Progenitor cell of endocrine pancreas (in vitro differentiated cells): Measurements from ENCODE around the gene IL17RA. TPM values are rescaled to one million over a fixed set of nuclear protein-coding genes. Genes with fewer than 3 reads are reported as not detected.

Experiments used
- DNase-seq: peaks from one replicate; pipeline ENCODE4 v3.0.0; 2021; ENCODE audit warnings: low spot score; ENCODE audit not compliant: unreplicated experiment
- H3K27ac Mint-ChIP-seq: 2 replicates; pipeline ENCODE4 v1.8.0; 2021; ENCODE audit warnings: mild to moderate bottlenecking, moderate library complexity, mixed read lengths
- H3K27me3 Mint-ChIP-seq: 2 replicates; pipeline ENCODE4 v1.8.0; 2021; ENCODE audit warnings: mixed read lengths
- H3K36me3 Mint-ChIP-seq: 2 replicates; pipeline ENCODE4 v1.8.0; 2022; ENCODE audit warnings: mixed read lengths; ENCODE audit not compliant: insufficient read depth
- H3K4me1 Mint-ChIP-seq: 2 replicates; pipeline ENCODE4 v1.8.0; 2021; ENCODE audit warnings: low read depth, mixed read lengths
- H3K4me3 Mint-ChIP-seq: 2 replicates; pipeline ENCODE4 v1.8.0; 2021; ENCODE audit warnings: low read depth, mild to moderate bottlenecking, moderate library complexity, mixed read lengths
- H3K9me3 Mint-ChIP-seq: 2 replicates; pipeline ENCODE4 v1.8.0; 2021; ENCODE audit warnings: low read depth, mixed read lengths
- total RNA-seq: library from RNA; stranded (reverse); gene quantifications from 2 replicates; pipeline ENCODE4 v1.2.1, GENCODE V29; 2021
- TF ChIP-seq, protein P1 (sequence below): fragments of 200-600 bp; sonication (generic); IDR thresholded peaks from one replicate; pipeline ENCODE4 v1.5.0; 2021; ENCODE audit warnings: antibody characterized with exemption, mild to moderate bottlenecking; ENCODE audit not compliant: unreplicated experiment

The IL17RA gene
- total RNA-seq, 1 donor from 2014 or later, result 8.4 TPM

GRCh38 chr22:17107547-17107810, 22.7 kb downstream of the IL17RA start:
- TF ChIP-seq, protein P1, sequence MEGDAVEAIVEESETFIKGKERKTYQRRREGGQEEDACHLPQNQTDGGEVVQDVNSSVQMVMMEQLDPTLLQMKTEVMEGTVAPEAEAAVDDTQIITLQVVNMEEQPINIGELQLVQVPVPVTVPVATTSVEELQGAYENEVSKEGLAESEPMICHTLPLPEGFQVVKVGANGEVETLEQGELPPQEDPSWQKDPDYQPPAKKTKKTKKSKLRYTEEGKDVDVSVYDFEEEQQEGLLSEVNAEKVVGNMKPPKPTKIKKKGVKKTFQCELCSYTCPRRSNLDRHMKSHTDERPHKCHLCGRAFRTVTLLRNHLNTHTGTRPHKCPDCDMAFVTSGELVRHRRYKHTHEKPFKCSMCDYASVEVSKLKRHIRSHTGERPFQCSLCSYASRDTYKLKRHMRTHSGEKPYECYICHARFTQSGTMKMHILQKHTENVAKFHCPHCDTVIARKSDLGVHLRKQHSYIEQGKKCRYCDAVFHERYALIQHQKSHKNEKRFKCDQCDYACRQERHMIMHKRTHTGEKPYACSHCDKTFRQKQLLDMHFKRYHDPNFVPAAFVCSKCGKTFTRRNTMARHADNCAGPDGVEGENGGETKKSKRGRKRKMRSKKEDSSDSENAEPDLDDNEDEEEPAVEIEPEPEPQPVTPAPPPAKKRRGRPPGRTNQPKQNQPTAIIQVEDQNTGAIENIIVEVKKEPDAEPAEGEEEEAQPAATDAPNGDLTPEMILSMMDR, result no peak
- Mint-ChIP-seq H3K9me3 (no peaks in the 10 kb centered on the region), H3K27ac (no peak overlapping the region), H3K4me1 (no peaks in the 10 kb centered on the region), H3K36me3 (peaks cover 3% of the 10 kb centered on the region), H3K4me3 (no peak overlapping the region), H3K27me3 (no peaks in the 10 kb centered on the region)
- no peak for DNase-seq

DNA sequence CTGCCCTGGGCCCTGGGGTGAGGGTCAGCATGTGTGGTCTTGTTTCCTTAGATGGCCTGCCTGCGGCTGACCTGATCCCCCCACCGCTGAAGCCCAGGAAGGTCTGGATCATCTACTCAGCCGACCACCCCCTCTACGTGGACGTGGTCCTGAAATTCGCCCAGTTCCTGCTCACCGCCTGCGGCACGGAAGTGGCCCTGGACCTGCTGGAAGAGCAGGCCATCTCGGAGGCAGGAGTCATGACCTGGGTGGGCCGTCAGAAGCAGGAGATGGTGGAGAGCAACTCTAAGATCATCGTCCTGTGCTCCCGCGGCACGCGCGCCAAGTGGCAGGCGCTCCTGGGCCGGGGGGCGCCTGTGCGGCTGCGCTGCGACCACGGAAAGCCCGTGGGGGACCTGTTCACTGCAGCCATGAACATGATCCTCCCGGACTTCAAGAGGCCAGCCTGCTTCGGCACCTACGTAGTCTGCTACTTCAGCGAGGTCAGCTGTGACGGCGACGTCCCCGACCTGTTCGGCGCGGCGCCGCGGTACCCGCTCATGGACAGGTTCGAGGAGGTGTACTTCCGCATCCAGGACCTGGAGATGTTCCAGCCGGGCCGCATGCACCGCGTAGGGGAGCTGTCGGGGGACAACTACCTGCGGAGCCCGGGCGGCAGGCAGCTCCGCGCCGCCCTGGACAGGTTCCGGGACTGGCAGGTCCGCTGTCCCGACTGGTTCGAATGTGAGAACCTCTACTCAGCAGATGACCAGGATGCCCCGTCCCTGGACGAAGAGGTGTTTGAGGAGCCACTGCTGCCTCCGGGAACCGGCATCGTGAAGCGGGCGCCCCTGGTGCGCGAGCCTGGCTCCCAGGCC, 23.7 kb downstream of the IL17RA start:
- TF ChIP-seq, protein P1, result no peak
- no peak for DNase-seq

DNA sequence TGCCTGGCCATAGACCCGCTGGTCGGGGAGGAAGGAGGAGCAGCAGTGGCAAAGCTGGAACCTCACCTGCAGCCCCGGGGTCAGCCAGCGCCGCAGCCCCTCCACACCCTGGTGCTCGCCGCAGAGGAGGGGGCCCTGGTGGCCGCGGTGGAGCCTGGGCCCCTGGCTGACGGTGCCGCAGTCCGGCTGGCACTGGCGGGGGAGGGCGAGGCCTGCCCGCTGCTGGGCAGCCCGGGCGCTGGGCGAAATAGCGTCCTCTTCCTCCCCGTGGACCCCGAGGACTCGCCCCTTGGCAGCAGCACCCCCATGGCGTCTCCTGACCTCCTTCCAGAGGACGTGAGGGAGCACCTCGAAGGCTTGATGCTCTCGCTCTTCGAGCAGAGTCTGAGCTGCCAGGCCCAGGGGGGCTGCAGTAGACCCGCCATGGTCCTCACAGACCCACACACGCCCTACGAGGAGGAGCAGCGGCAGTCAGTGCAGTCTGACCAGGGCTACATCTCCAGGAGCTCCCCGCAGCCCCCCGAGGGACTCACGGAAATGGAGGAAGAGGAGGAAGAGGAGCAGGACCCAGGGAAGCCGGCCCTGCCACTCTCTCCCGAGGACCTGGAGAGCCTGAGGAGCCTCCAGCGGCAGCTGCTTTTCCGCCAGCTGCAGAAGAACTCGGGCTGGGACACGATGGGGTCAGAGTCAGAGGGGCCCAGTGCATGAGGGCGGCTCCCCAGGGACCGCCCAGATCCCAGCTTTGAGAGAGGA, 24.5 kb downstream of the IL17RA start:
- no peak overlapping the region for H3K4me3 Mint-ChIP-seq
- H3K27me3 Mint-ChIP-seq, result no peaks in the 10 kb centered on the region
- H3K4me1 Mint-ChIP-seq, result no peaks in the 10 kb centered on the region
- peaks cover 3% of the 10 kb centered on the region for H3K36me3 Mint-ChIP-seq
- no peak overlapping the region for H3K27ac Mint-ChIP-seq
- no peak for DNase-seq
- TF ChIP-seq, protein P1, result no peak
- no peaks in the 10 kb centered on the region for H3K9me3 Mint-ChIP-seq

More for the DNA sequence above, 23.7 kb downstream of the IL17RA start:
- H3K4me1 Mint-ChIP-seq, result no peaks in the 10 kb centered on the region
- no peak overlapping the region for H3K27ac Mint-ChIP-seq
- peaks cover 3% of the 10 kb centered on the region for H3K36me3 Mint-ChIP-seq
- H3K9me3 Mint-ChIP-seq, result no peaks in the 10 kb centered on the region
- no peak overlapping the region for H3K4me3 Mint-ChIP-seq
- H3K27me3 Mint-ChIP-seq, result no peaks in the 10 kb centered on the region

DNA sequence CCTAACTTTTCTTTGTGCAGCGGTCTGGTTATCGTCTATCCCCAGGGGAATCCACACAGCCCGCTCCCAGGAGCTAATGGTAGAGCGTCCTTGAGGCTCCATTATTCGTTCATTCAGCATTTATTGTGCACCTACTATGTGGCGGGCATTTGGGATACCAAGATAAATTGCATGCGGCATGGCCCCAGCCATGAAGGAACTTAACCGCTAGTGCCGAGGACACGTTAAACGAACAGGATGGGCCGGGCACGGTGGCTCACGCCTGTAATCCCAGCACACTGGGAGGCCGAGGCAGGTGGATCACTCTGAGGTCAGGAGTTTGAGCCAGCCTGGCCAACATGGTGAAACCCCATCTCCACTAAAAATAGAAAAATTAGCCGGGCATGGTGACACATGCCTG, 25.2 kb downstream of the IL17RA start:
- DNase-seq, result no peak
- no peak overlapping the region for H3K4me3 Mint-ChIP-seq
- H3K9me3 Mint-ChIP-seq, result no peaks in the 10 kb centered on the region
- TF ChIP-seq, protein P1, result no peak
- H3K36me3 Mint-ChIP-seq, result peaks cover 2% of the 10 kb centered on the region
- no peaks in the 10 kb centered on the region for H3K27me3 Mint-ChIP-seq
- H3K27ac Mint-ChIP-seq, result no peak overlapping the region
- no peaks in the 10 kb centered on the region for H3K4me1 Mint-ChIP-seq

- Mint-ChIP-seq H3K4me1 (no peaks in the 10 kb centered on the region), H3K27me3 (no peaks in the 10 kb centered on the region), H3K4me3 (no peak overlapping the region), H3K27ac (no peak overlapping the region), H3K36me3 (peaks cover 1% of the 10 kb centered on the region), H3K9me3 (no peaks in the 10 kb centered on the region)
- no peak for DNase-seq
- TF ChIP-seq, protein P1, result no peak
Measured at GRCh38 chr22:17110791-17111550, 26.2 kb downstream of the IL17RA start.
